Activated CD4-positive, alpha-beta T cell treated with anti-CD3 and anti-CD28 coated beads, Interleukin-2, amount 50 U/mL, for 4 hours (primary cell): Measurements from ENCODE around the gene SMNDC1.
"Not testable (repeated sequence)": the region's sequence is repeated elsewhere in the genome, so short reads cannot be mapped to it uniquely, and the experiment has no call there.

ENCODE experiments used
- DNase-seq, 2 experiments: peaks; one replicate each; pipeline ENCODE4 v3.0.0-alpha.2; 2020

The SMNDC1 gene

GRCh38 chr10:110304780-110305421 is at the start of gene SMNDC1:
TSS of gene SMNDC1 (minus strand) at chr10:110304920. CDS start at chr10:110303587, 1,333 bp downstream.
- DNase-seq: peak; percentile 94

- DNase-seq: peak; percentile 81 to 83
Measured at GRCh38 chr10:110354322-110354766, 49.6 kb upstream of the SMNDC1 start.

- DNase-seq: peak; percentile 26 to 37
Measured at GRCh38 chr10:110353244-110354119, 48.8 kb upstream of the SMNDC1 start.

GRCh38 chr10:110352930-110353243 is 48.2 kb upstream of the SMNDC1 start:
- DNase-seq: no peak

- no peak for DNase-seq
Measured at GRCh38 chr10:110350812-110351211, 46.1 kb upstream of the SMNDC1 start.

- DNase-seq: no peak
Measured at GRCh38 chr10:110349831-110350230, 45.1 kb upstream of the SMNDC1 start.

- no peak for DNase-seq
Measured at GRCh38 chr10:110349386-110349785, 44.7 kb upstream of the SMNDC1 start.

GRCh38 chr10:110348336-110348735 is 43.6 kb upstream of the SMNDC1 start:
- no peak for DNase-seq

- DNase-seq: no peak
Measured at GRCh38 chr10:110346914-110347313, 42.2 kb upstream of the SMNDC1 start.

- DNase-seq: no peak
Measured at GRCh38 chr10:110345286-110345685, 40.6 kb upstream of the SMNDC1 start.

GRCh38 chr10:110344622-110345021 is 39.9 kb upstream of the SMNDC1 start:
- no peak for DNase-seq

GRCh38 chr10:110343947-110344346 is 39.2 kb upstream of the SMNDC1 start:
- DNase-seq: no peak

GRCh38 chr10:110340816-110341215 is 36.1 kb upstream of the SMNDC1 start:
- no peak for DNase-seq

- DNase-seq: no peak
Measured at GRCh38 chr10:110340122-110340521, 35.4 kb upstream of the SMNDC1 start.

- DNase-seq: no peak
Measured at GRCh38 chr10:110337906-110338305, 33.2 kb upstream of the SMNDC1 start.

- no peak for DNase-seq
Measured at GRCh38 chr10:110337401-110337800, 32.7 kb upstream of the SMNDC1 start.

GRCh38 chr10:110336111-110336721 is 31.5 kb upstream of the SMNDC1 start:
- no peak for DNase-seq

GRCh38 chr10:110335314-110336064 is 30.8 kb upstream of the SMNDC1 start:
- no peak for DNase-seq

- no peak for DNase-seq
Measured at GRCh38 chr10:110334061-110334656, 29.4 kb upstream of the SMNDC1 start.

GRCh38 chr10:110331226-110331795 is 26.6 kb upstream of the SMNDC1 start:
- DNase-seq: not testable (repeated sequence)

- DNase-seq: no peak
Measured at GRCh38 chr10:110330675-110331074, 26.0 kb upstream of the SMNDC1 start.

GRCh38 chr10:110327262-110327914 is 22.7 kb upstream of the SMNDC1 start:
- DNase-seq: no peak
